Esophagus squamous epithelium (tissue), 4 donors: ENCODE measurements around the gene SYS1.

Experiments
- CTCF ChIP-seq, 6 experiments: fragments of 450-650 bp in 4 of 6; fragments of 200-600 bp in 2 of 6; sonication (generic) in 2 of 6; IDR thresholded peaks; one replicate each; pipeline ENCODE4 v1.5.1; 2016 to 2019; ENCODE audit warnings: antibody characterized with exemption in 6 of 6, mild to moderate bottlenecking in 4 of 6, moderate library complexity in 4 of 6
- POLR2A ChIP-seq, 4 donors: fragments of 450-650 bp; IDR thresholded peaks; one replicate each; pipeline ENCODE4 v1.6.1; 2017; ENCODE audit warnings: antibody characterized with exemption in 4 of 4, mild to moderate bottlenecking in 4 of 4, moderate library complexity in 3 of 4

DNA sequence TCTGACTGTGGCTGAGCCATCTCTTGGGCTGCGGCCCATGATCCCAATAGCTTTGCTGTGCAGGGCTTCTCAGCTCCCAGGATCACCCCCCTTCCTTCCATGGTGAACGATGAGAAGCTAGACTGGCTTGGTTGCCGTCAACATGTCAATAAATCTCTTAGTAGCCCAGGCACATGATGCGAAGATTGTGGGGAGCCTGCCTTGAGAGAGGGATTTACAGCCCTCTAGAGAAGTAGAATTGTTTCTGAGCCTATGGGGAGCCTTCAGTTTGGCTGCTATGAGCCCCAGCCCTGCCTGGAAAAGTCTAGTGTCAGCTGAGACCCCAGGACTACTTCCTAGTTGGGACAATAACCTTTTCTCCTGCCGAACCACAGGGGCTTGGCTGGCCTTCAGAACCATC, 49.7 kb downstream of the SYS1 start:
- TF ChIP-seq CTCF (IDR thresholded peaks at IDR 0.05) (no peak), POLR2A (IDR thresholded peaks at IDR 0.05) (no peak)
